ENCODE measurements around the gene SDHB. TPM values are rescaled to one million over a fixed set of nuclear protein-coding genes. Genes with fewer than 3 reads are reported as not detected.
A peak's percentile ranks its signal among the peaks of the same experiment; 100 is the strongest.

SDHB gene
- total and polyA plus RNA-seq, 7 donors: 190 to 452 (median 266) TPM

GRCh38 chr1:17047924-17048323 lies 5.9 kb downstream of the SDHB start:
- Histone ChIP-seq H3K27ac (no peak overlapping the region), H3K27me3 (ENCODE audit: insufficient read depth in 3 of 3, low read length in 2 of 3) (no peaks in the 10 kb centered on the region), H3K4me3 (no peak overlapping the region), H3K4me1 (peaks cover 24% of the 10 kb centered on the region), H3K36me3 (ENCODE audit: insufficient read depth in 1 of 2, low read depth in 1 of 2) (peaks cover 3 to 44% of the 10 kb centered on the region in 2 donors), H3K9me3 (no peaks in the 10 kb centered on the region)
- DNase-seq (no peak), ATAC-seq (peak in 2 of 4 donors; percentile 5 to 10)
- 73 to 89% (median 76%) methylated on average over 5 of the region's 5 CpGs for WGBS, 3 donors
- intact Hi-C loops (cut with DNase I): loop anchor here in 1 of 2 donors (2.0 kb wide), 1 partner anchor 97 kb away; no protein-coding TSS in a partner anchor
- TF ChIP-seq CTCF (IDR thresholded peaks at IDR 0.05): no peak

DNA sequence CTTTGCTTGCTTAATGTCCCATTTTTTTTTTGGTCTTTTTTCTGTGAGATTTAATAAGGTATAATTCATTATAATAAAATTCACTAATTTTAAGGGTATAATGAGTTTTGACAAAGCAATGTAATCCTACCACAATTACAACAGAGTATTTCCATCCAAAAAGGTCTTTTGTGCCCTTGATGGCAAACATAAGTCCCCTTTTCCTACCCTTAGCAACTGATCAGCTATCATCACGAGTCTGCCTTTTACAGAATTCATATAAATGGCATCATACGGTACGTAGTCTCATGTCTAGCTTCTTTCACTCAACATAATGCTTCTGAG lies 7.5 kb downstream of the SDHB start:
- TF ChIP-seq CTCF (IDR thresholded peaks at IDR 0.05): no peak
- Histone ChIP-seq H3K36me3 (ENCODE audit: insufficient read depth in 1 of 2, low read depth in 1 of 2) (peaks cover 7 to 54% of the 10 kb centered on the region in 2 donors), H3K9me3 (no peaks in the 10 kb centered on the region), H3K27ac (no peak overlapping the region), H3K4me1 (peaks cover 14% of the 10 kb centered on the region), H3K4me3 (no peak overlapping the region), H3K27me3 (ENCODE audit: insufficient read depth in 3 of 3, low read length in 2 of 3) (no peaks in the 10 kb centered on the region)
- 53 to 73% (median 60%) methylated on average over 3 of the region's 3 CpGs for WGBS, 3 donors
- ATAC-seq: no peak
- intact Hi-C loops (cut with DNase I): loop anchor here (1.0 to 2.0 kb wide), 2 partner anchors 95 kb away; no protein-coding TSS in a partner anchor
- no peak for DNase-seq

DNA sequence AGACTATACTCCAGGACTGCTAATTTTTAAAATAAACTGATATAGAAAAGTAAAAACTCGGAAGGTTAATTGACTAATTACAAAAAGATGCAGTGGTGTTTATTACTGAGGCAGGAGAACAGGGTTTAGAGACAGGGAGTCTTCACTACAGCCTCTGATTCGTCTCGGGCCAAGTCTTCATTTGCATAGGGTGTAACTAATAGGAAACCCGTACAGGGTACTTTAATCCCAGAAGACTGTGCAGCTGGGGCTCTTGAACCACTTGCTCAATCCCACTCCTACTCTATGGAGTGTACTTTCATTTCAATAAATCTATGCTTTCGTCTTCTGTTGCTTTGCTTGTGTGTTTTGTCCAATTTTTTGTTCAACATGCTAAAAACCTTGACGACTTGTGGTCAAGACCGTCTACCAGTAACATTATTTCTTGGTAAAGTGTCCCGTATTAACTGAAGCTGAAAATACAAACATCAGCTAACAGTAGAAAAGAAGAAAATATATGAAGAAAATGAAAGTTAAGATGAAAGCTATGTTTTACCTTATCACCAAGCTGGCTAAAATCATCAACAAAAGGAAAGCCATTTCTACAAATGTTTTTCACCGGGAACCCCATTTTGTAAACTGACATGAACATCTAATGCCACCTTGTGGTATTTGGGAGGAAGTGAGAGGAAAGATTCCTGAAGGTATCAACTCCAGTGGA lies 8.0 kb downstream of the SDHB start:
- Histone ChIP-seq H3K27ac (no peak overlapping the region), H3K4me3 (peak overlapping the region; percentile 31), H3K4me1 (peaks cover 14% of the 10 kb centered on the region), H3K27me3 (ENCODE audit: insufficient read depth in 3 of 3, low read length in 2 of 3) (no peaks in the 10 kb centered on the region), H3K36me3 (ENCODE audit: insufficient read depth in 1 of 2, low read depth in 1 of 2) (peaks cover 7 to 54% of the 10 kb centered on the region in 2 donors), H3K9me3 (no peaks in the 10 kb centered on the region)
- ATAC-seq (peak; percentile 52 to 74 (median 59)), DNase-seq (no peak)
- WGBS, 3 donors: 21 to 34% (median 25%) methylated on average over 9 of the region's 9 CpGs
- TF ChIP-seq CTCF (IDR thresholded peaks at IDR 0.05): peak; percentile 78
- intact Hi-C loops (cut with DNase I): loop anchor here (1.0 to 2.0 kb wide), 2 partner anchors 94 to 95 kb away; no protein-coding TSS in a partner anchor

- DNase-seq: no peak
- H3K4me3 ChIP-seq: no peak overlapping the region
Measured at GRCh38 chr1:17045150-17045549, 8.7 kb downstream of the SDHB start.

More at GRCh38 chr1:17045150-17045549, 8.7 kb downstream of the SDHB start:
- Histone ChIP-seq H3K4me1 (peaks cover 14% of the 10 kb centered on the region), H3K36me3 (ENCODE audit: insufficient read depth in 1 of 2, low read depth in 1 of 2) (peaks cover 7 to 54% of the 10 kb centered on the region in 2 donors), H3K27me3 (ENCODE audit: insufficient read depth in 3 of 3, low read length in 2 of 3) (no peaks in the 10 kb centered on the region), H3K9me3 (no peaks in the 10 kb centered on the region), H3K27ac (no peak overlapping the region)
- intact Hi-C loops (cut with DNase I): no loop called here
- ATAC-seq: peak in 3 of 4 donors; percentile 29 to 45 (median 32)
- TF ChIP-seq CTCF (IDR thresholded peaks at IDR 0.05): no peak
- WGBS, 3 donors: 71 to 77% (median 73%) methylated on average over 5 of the region's 5 CpGs

Measured in psoas muscle (tissue), 8 donors.